Myocyte (in vitro differentiated cells): Measurements from ENCODE around the gene TRAPPC6A. TPM values are rescaled to one million over a fixed set of nuclear protein-coding genes. Genes with fewer than 3 reads are reported as not detected.

Experiments
- DNase-seq: peaks from one replicate; pipeline ENCODE4 v3.0.0-alpha.2; 2012; ENCODE audit warnings: low read depth
- polyA plus RNA-seq: library from polyadenylated mRNA; unstranded; fragments of >200 nt; gene quantifications from one replicate; pipeline ENCODE4 v1.2.1, GENCODE V29; 2012; ENCODE audit warnings: missing spikeins
- total RNA-seq: library from RNA; depleted of rRNA; stranded (reverse); fragments of >200 nt; gene quantifications from 2 replicates; pipeline ENCODE4 v1.2.3, GENCODE V29; 2014

The TRAPPC6A gene, protein sequence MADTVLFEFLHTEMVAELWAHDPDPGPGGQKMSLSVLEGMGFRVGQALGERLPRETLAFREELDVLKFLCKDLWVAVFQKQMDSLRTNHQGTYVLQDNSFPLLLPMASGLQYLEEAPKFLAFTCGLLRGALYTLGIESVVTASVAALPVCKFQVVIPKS
- 26.9 and 29.4 TPM in 2 replicates for total RNA-seq
- polyA plus RNA-seq: 49.8 TPM

GRCh38 chr19:45177817-45178261 is at the start of gene TRAPPC6A:
TRAPPC6A (minus strand) TSS chr19:45178237; CDS start chr19:45178218, 19 bp downstream.
- no peak for DNase-seq

- DNase-seq: no peak
Observed at GRCh38 chr19:45224645-45225044, 46.6 kb upstream of the TRAPPC6A start.

DNA sequence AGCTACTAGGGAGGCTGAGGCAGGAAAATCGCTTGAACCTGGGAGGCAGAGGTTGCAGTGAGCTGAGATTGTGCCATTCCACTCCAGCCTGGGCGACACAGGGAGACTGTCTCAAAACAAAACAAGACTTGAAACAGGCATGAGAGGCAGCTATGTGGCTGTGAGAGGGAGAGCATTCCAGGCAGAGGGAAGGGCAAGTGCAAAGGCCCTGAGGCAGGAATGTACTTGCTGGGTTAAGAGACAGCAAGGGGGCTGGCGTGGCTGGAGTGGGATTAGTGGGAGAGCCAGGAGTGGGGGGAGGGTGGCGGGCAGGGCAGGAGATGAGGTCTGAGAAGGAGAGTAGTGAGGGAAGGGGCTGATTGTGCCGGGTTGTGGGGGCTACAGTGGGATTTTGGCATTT is 45.8 kb upstream of the TRAPPC6A start:
- no peak for DNase-seq

DNA sequence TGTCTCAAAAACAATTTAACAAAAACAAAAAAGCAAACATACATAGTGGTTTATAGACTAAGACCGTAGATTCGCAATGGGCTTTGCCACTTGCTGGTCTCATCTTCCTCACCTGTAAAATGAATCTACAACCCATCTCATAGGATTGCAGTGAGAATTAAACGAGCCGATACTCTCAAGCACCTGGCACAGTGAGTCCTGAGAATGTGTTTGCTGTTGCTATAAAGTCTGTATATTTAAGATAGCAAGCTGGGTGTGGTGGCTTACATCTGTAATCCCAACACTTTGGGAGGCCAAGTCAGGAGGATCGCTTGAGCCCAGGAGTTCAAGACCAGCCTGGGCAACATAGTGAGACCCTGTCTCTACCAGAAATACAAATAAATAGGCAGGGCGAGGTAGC is 44.7 kb upstream of the TRAPPC6A start:
- no peak for DNase-seq

GRCh38 chr19:45218911-45219743 is 41.1 kb upstream of the TRAPPC6A start:
- no peak for DNase-seq

GRCh38 chr19:45218426-45218825 is 40.4 kb upstream of the TRAPPC6A start:
- no peak for DNase-seq

DNA sequence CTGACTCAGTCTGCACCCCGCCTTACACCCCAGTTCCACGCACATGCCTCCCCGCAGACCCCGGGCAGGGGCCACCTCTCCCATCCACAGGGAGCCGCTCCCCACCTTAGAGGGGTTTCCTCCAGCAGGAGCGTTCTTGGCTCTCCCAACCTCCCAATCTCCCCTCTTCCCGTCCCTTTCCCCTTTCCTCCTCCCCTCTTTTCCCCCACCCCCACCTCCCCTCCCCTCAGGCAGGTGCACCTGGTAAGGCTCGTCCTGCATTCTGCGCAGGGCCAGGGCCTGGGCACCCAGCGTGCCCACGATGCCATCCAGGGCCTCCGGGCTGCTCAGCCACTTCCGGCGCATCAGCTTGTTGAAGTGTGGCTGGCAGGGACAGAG is 39.9 kb upstream of the TRAPPC6A start:
- no peak for DNase-seq

GRCh38 chr19:45217193-45217956 is 39.3 kb upstream of the TRAPPC6A start:
- no peak for DNase-seq

DNA sequence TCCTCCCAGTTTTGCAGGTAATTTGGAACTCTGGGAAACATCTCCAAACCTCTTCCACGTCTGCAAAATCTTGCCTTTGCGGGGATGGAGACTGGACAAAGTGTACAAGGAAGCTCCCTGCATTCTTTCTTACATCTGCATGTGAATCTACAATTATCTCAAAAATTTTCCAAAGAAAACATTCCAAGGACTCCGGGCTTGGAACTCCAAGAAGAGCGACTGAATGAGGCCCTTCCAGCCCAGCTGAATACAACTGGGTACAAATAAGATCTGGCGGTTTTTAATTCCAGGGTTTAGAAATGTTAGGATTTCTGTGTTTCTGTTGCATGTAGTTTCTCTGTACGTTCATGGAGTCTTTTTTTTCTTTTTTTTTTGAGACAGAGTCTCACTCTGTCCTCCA is 38.6 kb upstream of the TRAPPC6A start:
- DNase-seq: no peak

- DNase-seq: no peak
Observed at GRCh38 chr19:45215391-45216191, 37.6 kb upstream of the TRAPPC6A start.

DNA sequence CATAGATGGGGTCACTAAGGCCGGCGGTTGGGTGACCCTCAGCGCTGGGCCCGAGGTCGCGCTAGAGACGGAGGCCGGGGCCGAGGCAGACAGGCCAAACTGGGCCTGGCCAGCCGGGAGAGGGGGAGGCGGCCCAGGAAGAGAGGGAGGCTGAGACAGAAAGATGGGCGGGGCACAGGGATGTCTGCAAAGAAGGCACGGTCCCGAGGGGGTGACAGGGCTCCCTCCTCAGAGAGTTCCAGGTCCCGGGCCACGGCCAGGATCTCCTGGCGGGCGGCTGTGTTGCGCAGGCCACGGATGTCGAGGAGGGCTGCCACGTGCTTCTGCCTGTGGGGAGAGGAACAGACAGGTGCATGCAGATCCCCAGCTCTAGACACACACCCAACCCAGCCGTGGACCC is 35.0 kb upstream of the TRAPPC6A start:
- DNase-seq: no peak

GRCh38 chr19:45211751-45212381 is 33.8 kb upstream of the TRAPPC6A start:
- no peak for DNase-seq

GRCh38 chr19:45206328-45206727 is 28.3 kb upstream of the TRAPPC6A start:
- no peak for DNase-seq

GRCh38 chr19:45205810-45206209 is 27.8 kb upstream of the TRAPPC6A start:
- DNase-seq: no peak

- no peak for DNase-seq
Observed at GRCh38 chr19:45202637-45203036, 24.6 kb upstream of the TRAPPC6A start.

- DNase-seq: peak; percentile 35
Observed at GRCh38 chr19:45200568-45200967, 22.5 kb upstream of the TRAPPC6A start.

DNA sequence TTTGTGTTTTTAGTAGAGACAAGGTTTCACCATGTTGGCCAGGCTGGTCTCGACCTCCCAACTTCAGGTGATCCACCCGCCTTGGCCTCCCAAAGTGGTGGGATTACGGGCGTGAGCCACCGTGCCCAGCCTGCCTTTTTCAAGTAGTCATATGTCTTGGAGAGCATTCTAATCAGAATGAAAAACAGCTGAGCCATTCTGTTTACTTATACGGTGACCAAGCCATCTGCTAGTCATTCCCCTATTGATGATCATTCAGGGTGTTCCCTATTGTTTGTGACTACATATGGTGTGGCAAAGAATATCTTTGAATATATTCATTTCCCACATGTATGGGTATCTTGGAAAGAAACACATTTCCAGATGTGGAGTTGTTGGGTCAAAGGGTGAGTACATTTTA is 17.7 kb upstream of the TRAPPC6A start:
- DNase-seq: no peak

DNA sequence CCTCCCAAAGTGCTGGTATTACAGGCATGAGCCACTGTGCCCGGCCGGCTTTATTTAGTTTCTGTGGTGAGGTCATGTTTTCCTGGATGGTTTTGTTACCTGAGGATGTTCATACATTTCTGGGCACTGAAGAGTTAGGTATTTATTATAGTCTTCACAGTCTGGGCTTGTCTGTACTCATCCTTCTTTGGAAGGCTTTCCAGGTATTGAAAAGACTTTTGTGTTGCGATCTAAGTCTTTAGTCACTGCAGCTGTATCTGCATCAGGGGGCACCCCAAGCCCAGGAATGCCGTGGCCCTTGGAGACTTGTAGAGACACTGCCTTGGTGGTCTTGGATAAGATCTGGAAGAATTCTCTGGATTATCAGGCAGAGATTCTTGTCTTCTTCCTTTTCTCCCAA is 13.3 kb upstream of the TRAPPC6A start:
- DNase-seq: no peak

DNA sequence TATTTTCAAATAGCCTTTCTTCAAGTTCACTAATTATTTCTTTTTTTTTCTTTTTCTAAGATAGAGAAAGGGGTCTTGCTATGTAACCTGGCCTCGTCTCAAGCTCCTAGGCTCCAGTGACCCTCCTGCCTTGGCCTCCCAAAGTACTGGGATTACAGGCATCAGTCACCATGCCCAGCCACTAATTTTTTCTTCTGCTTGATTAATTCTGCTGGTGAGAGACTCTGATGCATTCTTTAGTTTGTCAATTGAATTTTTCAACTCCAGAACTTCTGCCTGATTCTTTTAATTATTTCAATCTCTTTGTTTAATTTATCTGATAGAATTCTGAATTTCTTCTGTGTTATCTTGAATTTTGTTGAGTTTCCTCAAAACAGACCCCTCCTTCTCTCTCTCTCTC is 11.9 kb upstream of the TRAPPC6A start:
- DNase-seq: no peak

GRCh38 chr19:45187421-45188100 is 9.5 kb upstream of the TRAPPC6A start:
- DNase-seq: no peak
